Stimulated activated CD8-positive, alpha-beta memory T cell treated with anti-CD3 and anti-CD28 coated beads, Interleukin-4, amount 100 ng/mL, for 4 hours (primary cell): ENCODE data around the gene MYCBPAP.

Source experiments
- DNase-seq, 2 donors: peaks; one replicate each; pipeline ENCODE4 v3.0.0-alpha.2; 2020; ENCODE audit warnings: low read depth in 2 of 2, low spot score in 1 of 2

The MYCBPAP gene

GRCh38 chr17:50517011-50517410 lies 8.8 kb downstream of the MYCBPAP start:
- no peak for DNase-seq

DNA sequence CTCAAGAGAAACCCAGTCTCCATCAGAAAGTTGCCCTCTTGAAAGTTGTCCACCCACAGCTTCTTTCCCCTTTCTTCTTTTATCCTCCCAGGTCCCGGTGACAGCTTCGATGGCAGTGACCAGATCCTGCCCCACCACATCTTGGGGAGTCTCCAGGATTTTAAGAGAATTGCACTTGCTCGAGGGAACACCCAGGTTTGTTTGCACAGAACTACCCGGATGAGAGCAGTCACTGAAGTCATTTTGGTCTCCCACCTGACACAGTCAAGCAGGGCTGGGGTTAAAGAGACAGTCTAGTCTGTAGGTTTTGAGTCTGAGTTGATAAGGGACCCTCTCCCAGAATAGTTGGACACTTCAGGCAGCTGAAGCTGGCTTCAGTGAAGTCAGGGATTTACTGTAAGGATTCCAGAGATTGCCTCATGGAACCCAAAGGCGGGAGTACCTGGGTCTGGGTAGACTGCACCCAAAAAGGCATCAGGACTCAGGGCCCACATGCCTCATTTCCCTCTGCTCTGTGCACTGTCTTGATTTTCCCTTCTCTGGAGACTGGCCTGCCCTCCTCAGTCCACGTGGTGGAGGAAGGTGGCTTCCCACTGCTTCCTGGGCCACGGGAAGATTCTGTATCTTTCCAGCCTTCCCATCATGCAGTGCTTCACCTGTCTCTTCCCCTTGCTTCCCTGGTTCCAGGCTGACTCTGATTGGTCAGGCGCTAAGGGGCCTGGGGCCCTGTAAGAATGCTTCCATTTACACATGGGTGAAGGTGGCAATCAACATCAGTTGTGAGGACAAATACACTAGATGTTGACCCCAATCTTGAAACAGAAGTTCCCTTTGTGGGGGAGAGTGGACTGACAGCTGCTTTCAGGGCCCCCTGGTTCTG lies 9.5 kb downstream of the MYCBPAP start:
- no peak for DNase-seq

DNA sequence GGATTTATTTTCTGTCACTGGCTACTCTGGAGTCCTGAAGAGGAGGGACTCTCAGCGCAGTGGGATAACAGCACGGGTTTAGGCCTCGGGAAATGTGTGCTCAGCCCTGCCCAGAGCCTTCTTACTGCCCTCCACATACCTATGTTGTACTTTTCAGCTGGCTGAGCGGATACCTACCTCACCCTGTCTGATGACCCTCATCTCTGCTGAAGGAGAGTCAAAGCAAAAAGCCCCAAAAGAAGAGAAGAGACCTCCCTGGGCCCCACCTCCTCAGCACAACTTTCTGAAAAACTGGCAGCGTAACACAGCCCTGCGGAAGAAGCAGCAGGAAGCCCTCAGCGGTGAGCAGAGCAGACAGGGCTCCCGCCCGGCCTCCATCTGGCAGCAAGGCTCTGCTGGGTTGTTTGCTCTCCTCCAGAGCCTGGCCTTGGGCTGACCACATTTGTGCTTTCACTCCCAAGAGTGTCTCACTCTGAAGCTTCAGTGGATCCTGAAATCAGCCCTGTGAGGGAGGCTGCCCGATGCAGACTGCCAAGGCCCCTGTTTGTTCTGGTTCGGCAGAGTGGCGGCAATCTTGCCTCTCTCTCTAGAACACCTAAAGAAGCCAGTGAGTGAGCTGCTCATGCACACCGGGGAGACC lies 10.3 kb downstream of the MYCBPAP start:
- DNase-seq = no peak

DNA sequence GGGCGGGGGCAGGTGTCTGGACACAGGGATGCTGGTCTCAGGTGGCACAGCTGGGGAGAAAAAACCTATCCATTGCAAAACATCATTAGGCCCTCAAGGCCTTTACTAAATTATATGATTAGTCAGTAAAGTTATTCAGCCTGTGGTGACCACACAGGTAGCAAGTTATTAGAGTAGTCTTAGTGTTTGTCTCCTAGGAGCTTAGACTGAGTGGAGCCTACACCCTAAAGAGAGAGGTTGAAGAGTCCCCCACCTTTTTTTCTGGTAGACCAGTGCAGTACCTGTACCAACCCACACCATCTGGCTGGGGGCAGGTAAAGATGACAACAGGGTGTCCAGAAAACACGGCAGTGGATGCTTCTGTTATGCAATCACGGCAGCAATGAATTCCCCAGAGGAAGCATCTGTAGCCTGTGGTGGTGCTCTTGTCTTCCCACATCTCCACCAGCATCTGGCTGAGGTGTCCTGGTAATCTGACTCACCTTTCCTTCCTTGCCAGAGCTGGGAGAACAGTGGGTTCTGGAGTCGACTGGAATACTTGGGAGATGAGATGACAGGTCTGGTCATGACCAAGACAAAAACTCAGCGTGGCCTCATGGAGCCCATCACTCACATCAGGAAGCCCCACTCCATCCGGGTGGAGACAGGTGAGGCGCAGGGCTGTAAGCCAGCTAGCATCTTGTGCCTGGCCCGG lies 11.0 kb downstream of the MYCBPAP start:
- no peak for DNase-seq

- no peak for DNase-seq
Observed at GRCh38 chr17:50520483-50520882, 12.2 kb downstream of the MYCBPAP start.

- no peak for DNase-seq
Observed at GRCh38 chr17:50521514-50521913, 13.3 kb downstream of the MYCBPAP start.

DNA sequence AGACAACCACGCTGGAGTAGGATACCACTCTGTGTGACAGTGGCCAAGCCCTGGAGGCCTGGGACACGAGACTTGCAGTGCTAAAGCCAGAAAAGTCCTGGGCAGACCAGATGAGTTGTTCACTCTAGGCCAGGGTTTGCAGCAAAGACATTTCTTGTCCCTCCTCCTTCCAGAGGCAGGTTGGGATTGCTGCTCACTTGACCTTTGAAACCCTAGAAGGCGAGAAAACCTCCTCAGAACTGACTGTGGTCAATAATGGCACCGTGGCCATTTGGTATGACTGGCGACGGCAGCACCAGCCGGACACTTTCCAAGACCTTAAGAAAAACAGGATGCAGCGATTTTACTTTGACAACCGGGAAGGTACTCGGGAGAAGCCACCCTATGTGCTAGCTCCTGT lies 14.5 kb downstream of the MYCBPAP start:
- no peak for DNase-seq

GRCh38 chr17:50523208-50523607 lies 15.0 kb downstream of the MYCBPAP start:
- DNase-seq = no peak

DNA sequence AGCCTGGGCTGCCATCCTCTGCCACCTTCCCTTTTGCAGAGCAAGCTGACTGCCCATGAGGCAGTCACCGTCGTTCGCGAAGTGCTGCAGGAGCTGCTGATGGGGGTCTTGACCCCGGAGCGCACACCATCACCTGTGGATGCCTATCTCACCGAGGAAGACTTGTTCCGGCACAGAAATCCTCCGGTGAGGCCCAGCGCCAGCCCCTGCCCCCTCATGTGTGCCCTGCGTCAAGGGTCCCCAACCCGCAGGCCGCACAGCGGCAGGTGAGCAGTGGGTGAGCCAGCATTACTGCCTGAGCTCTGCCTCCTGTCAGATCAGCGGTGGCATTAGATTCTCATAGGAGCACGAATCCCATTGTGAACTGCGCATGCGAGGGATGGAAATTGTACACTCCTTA lies 16.6 kb downstream of the MYCBPAP start:
- DNase-seq = no peak

DNA sequence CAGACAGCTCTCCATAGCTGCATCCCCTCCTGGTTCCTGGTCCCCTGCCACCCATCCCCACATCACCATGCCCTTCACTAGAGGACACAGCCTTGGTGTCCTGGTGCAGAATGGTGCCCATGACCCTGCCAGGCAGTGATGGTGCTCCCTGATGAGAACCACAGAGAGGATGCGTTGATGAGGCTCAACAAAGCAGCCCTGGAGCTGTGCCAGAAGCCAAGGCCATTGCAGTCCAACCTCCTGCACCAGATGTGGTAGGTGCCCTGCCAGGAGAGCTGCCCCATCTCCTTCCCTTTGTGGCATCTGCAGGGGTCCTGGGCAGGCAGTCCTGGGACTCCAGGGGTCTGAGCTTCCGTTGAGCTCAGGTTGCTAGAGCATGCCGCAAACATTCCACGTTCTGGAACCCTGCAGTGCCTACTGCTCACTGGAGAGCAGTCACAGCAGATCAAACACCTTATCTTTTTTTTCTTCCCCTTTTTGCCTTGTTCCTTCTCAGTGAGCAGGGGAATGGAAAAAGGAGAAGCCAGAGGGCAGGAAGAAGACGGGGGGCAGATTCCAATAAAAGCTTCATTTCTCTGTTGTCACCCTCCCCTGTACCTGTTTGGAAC lies 19.0 kb downstream of the MYCBPAP start:
- DNase-seq = no peak

DNA sequence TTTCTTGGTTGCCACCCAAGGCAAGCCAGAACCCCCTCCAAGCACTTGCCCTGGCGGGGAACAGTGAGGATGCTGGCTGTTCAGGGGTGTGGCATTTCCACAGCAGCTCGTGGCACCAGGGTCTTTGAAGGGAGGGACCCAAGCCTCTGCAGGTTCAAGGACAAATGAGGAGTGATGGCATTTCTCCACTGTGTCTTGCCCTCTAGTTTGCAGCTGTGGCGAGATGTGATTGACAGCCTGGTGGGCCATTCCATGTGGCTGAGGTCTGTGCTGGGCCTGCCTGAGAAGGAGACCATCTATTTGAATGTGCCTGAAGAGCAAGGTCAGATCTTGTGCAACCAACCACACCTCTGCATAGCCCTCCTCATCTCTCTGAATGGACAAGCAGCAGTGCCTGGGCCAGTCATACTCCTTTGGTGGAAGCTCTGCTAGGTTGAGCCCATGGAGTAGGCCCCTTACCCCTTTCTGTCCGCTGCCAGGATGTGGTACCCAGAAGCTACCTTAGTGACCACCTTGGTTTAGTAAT lies 19.8 kb downstream of the MYCBPAP start:
- DNase-seq = no peak

GRCh38 chr17:50529849-50530248 lies 21.6 kb downstream of the MYCBPAP start:
- no peak for DNase-seq

DNA sequence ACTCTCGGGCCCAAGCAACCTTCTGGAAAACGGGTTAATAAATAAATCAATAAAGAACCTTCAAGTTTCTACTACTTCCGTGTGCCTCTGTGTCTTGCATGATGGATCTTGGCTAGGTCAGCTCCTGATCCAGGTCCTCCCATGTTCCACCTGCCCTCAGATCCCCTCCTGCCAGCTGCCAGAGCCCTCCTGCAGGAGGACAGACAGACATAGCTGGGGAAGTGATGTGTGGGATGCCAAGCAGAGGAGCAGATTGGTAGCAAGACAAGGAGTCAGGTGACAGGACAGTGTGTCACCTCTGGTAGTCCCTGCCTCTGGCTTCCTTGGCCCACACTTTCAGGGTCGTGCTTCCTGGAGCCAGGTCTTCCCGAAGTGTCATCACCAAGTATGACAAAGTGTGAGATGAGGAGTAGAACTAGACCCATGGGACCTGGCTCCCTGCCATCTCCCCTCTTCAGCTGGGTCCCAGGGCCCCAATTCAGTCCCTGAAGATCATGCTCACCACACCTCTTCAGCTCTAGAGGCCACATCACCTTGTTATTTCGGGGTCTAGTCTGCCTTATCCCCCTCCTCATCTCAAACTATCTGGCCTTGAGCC lies 23.3 kb downstream of the MYCBPAP start:
- DNase-seq = no peak

DNA sequence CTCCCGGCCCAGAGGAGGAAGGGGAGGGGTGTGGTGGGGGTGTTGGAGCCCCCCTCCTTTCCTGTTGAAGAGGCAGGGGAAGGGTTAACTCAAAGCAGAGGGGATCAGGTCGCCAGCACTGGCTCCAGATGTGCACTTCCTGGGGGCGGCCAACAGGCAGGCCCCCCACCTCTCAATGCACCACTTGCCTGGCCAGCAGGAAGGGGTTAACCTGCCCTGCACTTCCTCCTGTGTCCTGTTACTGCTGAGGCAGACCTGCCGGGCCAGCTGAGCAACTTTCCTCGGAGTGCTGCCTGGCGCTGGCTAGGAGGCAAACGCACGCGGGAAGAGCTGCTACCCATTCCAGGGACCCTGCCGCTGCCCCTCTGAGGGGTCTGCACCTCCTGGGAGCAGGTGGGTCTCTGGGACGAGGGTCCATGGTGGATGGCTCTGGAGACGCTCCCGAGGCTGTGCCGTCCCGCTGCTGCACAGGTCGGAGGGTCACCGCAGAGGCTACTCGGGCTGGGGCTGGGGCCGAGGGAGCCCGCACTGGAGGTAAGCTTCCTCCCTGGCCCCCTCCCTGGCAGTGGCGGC lies 24.3 kb downstream of the MYCBPAP start, which contains the start of gene EPN3:
EPN3 (plus strand) TSS at position 284 of the 573 bp plus-strand sequence. CDS start 3,822 bp downstream, outside the sequence.
- no peak for DNase-seq

DNA sequence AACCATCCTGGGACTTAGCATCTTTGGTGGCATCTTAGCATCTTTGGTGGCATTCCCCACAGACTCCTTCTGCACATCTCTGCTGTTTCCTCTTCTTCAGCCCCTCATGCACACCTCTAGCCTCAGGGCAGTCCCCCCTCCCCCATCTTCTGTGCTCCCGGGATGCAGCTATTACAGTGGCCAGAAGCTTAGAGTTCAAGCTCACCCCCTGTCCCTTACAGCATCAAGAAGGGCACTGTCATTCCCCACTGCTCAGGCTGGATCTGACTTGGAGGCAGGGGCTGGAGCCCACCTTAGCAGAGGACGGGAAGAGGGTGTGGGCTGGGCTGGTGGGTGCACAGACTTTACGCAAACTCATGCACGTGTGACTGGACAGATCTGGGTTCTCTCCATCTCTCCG lies 24.9 kb downstream of the MYCBPAP start:
- no peak for DNase-seq

GRCh38 chr17:50533720-50534148 lies 25.5 kb downstream of the MYCBPAP start:
- DNase-seq = no peak

DNA sequence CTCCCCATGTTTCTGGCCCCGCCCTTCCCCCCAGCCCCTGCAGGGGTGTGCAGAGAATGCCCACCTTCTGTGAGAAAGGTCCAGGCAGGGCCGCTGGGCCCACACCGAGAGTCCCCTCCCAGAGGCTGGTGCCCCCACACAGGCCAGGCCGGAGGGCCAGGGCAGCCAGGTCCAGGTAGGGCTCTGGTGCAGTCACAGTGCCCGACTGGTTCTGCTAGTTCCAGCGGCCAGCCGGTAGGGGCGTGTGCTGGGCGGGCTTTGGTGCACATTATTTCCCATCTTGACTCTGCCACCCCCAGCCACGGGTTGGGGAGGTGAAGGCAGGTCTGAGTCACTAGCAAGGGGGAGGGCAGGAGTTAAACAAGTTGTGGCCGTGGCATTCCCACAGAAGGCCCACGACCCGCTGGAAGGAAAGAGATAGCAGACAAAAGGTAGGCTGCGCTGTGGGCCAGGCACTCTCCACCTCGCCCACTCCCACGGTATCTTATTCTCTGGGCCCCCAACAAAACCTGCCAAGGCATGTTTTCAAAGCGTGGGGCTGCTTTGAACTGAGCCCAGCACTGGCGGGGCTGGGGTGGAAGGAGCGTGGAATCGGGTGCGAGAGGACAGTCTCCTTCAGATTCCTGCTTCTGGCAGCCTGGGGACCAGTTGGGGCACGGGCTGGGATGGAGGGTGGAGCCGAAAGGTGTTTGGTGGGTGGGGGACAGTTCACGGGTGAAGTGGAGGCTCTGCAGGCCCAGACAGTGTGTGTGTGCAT lies 26.2 kb downstream of the MYCBPAP start:
- no peak for DNase-seq

- DNase-seq = no peak
Observed at GRCh38 chr17:50534979-50535326, 26.7 kb downstream of the MYCBPAP start.

DNA sequence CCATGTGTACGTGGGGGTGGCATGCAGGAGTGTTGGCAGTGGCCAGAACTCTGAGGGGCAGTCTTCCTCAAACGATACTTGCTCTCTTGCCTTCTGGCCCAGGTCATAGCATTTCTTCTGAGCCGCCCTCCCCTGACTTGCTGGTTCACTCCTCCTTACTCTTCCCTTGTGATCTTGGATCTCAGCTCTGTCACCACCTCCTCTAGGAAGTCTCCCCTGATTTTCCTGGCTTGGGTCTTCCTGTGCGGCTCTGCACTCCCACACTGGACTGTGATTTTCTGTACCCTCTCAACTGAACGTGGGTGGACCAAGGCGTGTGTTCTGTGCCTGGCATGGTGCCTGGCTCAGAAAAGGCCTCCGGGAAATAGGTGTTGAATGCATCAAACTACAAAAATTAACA lies 27.2 kb downstream of the MYCBPAP start:
- DNase-seq = no peak
